RWPE1 (cell line): Measurements from ENCODE around the gene MBNL2.

ENCODE experiments used
- CTCF ChIA-PET: fragments of 350-600 bp; sonication (Branson Sonifier 250); formaldehyde crosslinking; extraction: SDS; loops from one replicate; lab custom pipeline; 2021; lab: Yijun Ruan, JAX
- POLR2A ChIA-PET: fragments of 400-600 bp; formaldehyde crosslinking; extraction: SDS; loops from one replicate; lab custom pipeline; 2020; ENCODE audit warnings: antibody characterized with exemption; ENCODE audit not compliant: low non-redundant PET; lab: Yijun Ruan, JAX
- DNase-seq: peaks from one replicate; pipeline ENCODE4 v3.0.0; 2012; ENCODE audit warnings: low spot score
- H3K27ac ChIP-seq: fragments of 450-650 bp; 2 replicates; pipeline ENCODE4 v1.5.1; 2017
- CTCF ChIP-seq: fragments of 450-650 bp; conservative IDR thresholded peaks from 2 replicates; pipeline ENCODE4 v1.5.1; 2017; ENCODE audit warnings: low read depth, mild to moderate bottlenecking

MBNL2 gene

GRCh38 chr13:97352815-97353214, 130.7 kb downstream of the MBNL2 start:
- no peak for TF ChIP-seq CTCF
- ChIA-PET POLR2A (no interaction called here), CTCF (no interaction called here)

GRCh38 chr13:97353927-97354675, 132.0 kb downstream of the MBNL2 start:
- ChIA-PET CTCF (no interaction called here), POLR2A (interaction anchor here (0.6 kb wide), 1 partner anchor 14 kb away, joined by 4 read pairs; no protein-coding TSS in a partner anchor)
- H3K27ac ChIP-seq: no peak overlapping the region
- no peak for DNase-seq
- TF ChIP-seq CTCF: no peak

More at GRCh38 chr13:97352815-97353214, 130.7 kb downstream of the MBNL2 start:
- no peak overlapping the region for H3K27ac ChIP-seq
- DNase-seq: no peak

GRCh38 chr13:97354808-97355207, 132.7 kb downstream of the MBNL2 start:
- ChIA-PET CTCF (no interaction called here), POLR2A (no interaction called here)
- DNase-seq: no peak
- no peak overlapping the region for H3K27ac ChIP-seq
- no peak for TF ChIP-seq CTCF

- TF ChIP-seq CTCF: no peak
- no peak overlapping the region for H3K27ac ChIP-seq
- no peak for DNase-seq
- POLR2A ChIA-PET: no interaction called here
- CTCF ChIA-PET: no interaction called here
These were observed 134.5 kb downstream of the MBNL2 start for GRCh38 chr13:97356592-97356991.

GRCh38 chr13:97359181-97360057, 137.3 kb downstream of the MBNL2 start:
- DNase-seq: peak; percentile 51
- ChIA-PET POLR2A (no interaction called here), CTCF (interaction anchor here (0.6 to 2.3 kb wide), 10 partner anchors 10 to 341 kb away, joined by 3 to 19 read pairs (median 4); no protein-coding TSS in a partner anchor)
- no peak overlapping the region for H3K27ac ChIP-seq
- peak; percentile 82 for TF ChIP-seq CTCF

GRCh38 chr13:97360610-97361009, 138.5 kb downstream of the MBNL2 start:
- no peak for TF ChIP-seq CTCF
- no peak overlapping the region for H3K27ac ChIP-seq
- CTCF ChIA-PET: interaction anchor here (0.6 to 2.3 kb wide), 4 partner anchors 36 to 1134 kb away, joined by 3 to 19 read pairs (median 3); no protein-coding TSS in a partner anchor
- POLR2A ChIA-PET: no interaction called here
- no peak for DNase-seq
